Activated CD4-positive, alpha-beta T cell treated with anti-CD3 and anti-CD28 coated beads, Interleukin-2, amount 50 U/mL, for 4 hours (primary cell): ENCODE measurements around the gene CHST11.

ENCODE experiments used
- DNase-seq, 2 experiments: peaks; one replicate each; pipeline ENCODE4 v3.0.0-alpha.2; 2020

CHST11 gene

DNA sequence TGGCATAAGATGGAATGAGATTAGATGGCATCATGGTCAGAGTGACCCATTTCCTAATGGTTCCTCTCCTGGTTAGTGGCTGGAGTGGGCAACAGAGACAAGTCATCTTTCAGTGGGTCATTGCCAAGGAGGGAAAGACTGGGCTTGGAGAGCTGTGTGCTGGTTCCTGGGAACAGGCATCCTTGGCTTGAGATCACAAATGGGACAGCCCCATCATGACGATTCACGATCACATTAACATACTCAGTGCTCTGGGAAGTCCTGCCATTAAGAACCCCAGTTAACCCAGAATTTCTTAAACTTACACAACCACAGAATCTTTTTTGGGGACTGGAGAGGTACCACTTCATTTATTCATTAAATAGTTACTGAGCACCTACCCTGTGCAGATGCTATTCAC is 27.3 kb downstream of the CHST11 start:
- no peak for DNase-seq

DNA sequence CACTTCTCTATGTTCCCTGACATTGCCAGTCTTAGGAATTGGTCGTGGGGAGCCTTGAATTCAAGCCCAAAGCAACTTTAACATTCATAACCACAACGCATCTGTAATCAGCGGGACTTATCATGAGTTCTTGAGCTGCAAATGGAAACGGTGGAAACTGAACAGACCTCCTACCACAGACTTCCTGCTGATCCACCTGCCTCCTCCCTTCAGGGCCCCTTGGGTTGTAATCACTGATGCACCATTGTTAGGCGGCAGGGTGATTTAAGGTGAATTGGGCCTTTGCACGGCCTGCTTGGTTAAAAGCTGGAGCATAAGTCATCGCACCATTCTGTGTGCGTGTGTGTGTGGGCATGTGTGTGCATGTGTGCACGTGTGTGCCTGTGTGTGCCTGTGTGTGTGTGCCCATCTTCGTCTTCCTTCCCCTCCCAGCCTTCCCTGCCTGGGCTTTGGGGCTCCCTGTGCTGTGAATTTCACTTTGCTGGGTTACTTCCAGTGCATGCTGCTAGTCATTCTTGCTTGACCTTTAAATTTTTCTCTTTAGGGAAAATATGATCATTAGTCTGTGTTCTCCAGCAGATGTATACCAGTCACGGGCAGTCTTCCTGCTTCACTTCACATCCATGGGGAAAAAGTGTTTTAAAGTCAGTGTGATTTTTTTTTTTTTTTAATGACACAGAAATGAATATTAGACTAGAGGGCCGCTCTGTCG is 29.1 kb downstream of the CHST11 start:
- DNase-seq, result peak; percentile 32 to 36

DNA sequence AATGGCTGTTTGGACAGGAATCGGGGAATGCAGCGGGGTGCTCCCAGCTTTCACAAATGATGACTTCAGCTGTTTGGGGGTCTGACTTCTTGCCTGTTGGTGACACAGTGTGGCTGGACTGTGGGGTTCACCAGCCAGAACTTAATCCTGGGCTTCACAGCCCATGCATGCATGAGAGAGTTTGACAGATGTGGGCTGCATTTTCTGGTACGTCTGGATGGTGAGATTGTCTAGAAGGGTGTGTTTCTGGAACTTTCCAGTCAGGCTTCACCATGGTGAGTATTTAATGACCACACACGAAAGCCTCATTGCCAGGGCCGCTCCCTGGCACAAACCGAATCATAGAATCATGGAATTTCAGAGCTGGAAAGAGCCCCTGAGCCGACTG is 29.6 kb downstream of the CHST11 start:
- DNase-seq, result no peak

DNA sequence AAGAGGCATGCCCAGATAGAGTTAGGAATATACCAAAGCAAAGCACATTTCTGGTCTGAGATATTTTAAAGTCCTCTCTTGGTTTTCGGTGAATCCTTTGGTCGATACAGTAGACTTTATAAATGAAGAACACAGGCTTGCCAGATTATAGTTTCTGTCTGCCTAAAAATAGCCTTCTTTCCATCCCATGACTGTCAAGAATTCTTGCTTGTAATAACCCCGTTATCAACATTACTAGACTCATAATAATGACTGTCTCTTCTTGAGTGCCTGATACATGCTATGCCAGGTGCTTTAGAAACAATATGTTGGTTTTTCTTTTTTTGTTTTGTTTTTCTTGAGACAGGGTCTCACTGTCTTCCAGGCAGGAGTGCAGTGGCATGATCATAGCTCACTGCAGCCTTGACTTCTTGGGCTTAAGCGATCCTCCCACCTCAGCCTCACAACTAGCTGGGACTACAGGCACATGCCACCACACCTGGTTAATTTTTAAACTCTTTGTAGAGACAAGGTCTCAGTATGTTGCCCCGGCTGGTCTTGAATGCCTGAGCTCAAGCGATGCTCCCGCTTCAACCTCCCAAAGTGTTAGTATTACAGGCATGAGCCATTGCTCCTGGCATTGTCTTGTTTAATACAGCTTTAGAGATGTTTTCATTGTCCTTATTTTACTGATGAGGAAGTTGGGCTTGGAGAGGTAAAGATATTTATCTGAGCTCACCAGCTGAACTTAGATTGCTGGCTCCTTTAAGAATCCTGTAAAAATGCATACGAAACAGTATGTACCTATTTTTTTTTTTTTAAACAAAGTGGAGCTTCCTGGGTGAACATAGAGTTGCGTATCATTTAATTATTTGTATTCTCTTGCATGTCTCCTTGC is 30.4 kb downstream of the CHST11 start:
- DNase-seq, result no peak

DNA sequence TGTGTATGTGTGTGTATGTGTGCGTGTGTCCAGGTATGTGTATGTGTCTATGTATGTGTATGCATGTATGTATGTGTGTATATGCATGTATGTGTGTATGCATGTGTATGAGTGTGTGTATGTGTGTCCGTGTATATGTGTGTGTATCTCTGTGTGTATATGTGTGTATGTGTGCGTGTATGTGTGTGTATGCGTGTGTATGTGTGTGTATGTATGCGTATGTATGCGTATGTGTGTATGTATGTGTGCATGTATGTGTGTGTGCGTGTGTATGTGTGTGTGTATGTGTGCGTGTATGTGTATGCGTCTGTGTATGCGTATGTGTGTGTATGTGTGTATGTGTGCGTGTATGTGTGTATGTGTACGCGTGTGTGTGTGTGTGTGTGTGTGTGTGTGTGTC is 31.6 kb downstream of the CHST11 start:
- DNase-seq, result no peak

DNA sequence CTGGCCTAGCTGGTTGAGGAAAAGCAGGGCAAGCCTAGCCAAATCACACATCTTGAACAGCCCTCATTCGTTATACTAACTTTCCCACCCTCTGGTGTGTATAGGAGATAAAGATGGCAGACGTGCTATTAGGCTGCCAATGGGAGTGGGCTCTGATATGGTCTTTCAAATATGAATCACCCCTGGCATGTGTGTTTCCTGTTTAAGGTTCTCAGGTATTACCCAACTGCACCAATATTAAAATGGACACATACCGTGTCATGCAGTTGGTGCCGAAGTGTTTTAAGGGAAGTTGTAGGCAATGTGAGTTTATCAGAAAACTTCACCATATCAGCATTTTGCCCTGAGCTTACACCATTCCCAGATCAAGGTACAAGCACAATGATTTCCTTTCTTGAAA is 33.4 kb downstream of the CHST11 start:
- DNase-seq, result no peak

DNA sequence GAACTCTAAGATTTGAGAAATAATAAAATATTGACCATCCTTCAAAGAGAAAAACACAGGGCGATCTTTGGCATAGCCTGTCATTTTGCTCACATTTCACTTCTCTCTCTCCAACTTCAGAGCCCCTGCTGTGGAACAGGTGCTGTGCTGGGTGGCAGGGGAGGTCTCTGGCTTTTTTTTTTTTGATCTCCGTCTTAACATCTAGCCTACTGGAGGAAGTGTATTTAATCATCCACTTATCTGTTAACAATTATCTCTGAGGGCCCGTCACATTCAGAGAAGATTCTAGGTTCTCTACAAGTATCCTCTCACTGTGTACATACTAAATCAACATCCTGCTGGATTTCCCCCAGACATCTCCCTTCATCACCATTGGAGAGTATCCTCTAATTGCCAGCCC is 34.1 kb downstream of the CHST11 start:
- no peak for DNase-seq

DNA sequence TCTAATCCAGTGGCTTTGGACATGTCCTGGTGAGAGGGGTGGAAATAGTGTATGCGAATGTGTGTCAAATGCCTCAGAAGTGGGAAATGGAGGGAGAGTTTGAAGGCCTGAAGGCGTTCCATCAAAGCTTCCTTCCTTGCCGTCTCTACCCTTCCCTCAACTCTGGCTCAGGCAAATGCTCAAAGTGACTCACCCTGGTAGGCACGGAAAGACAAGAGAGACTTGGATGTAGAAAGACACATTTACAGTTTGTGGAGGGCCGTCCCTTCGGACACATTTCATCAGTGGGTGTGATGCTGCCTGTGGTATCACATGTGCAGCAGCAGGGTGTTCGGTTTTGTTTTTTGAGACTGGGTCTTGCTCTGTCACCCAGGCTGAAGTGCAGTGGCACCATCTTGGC is 36.7 kb downstream of the CHST11 start:
- no peak for DNase-seq

DNA sequence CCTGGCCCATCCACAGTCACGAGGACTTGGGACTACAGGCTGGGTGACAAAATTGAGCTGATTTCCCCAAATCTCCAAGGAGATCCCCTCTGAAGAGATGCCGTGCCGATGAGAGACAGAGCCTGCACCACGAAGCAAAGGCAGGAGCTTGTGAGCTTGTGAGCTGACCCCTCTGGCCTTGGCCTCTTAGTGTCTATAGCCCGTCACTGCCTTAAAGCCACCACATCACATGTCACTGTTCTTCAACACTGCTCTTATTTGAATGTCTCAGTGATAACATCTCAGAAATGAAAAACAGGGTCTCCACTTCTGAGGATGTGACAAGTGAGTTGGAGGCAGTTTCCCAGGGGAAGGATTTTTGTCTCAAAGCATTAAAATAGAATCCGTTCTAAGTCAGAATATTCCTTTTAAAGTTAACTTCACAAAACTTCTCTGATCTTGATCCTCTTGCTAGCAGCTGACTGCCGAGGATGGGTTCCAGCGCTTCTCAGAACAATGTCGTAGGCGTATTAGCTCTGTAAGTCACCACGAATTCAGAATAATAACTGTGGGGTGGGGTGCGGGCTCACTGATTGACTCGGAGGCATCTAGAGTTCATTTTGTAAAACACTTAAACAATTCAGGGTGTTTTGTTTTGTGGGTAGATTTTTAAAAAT is 37.5 kb downstream of the CHST11 start:
- DNase-seq, result peak; percentile 70 to 76

DNA sequence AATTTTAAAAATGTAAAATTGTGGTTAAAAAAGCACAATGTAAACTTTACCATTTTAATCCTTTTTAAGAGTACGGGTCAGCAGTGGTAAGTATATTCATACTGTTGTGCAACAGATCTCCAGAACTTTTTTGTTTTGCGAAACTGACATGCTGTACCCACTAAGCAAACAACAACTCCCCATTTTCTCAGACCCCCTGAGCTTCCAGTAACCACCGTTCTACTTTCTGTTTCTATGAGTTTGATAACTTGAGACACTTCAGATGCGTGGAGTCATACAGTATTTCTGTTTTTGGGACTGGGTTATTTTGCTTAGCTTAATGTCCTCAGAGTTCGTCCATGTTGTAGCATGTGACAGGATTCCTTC is 38.0 kb downstream of the CHST11 start:
- DNase-seq, result no peak

DNA sequence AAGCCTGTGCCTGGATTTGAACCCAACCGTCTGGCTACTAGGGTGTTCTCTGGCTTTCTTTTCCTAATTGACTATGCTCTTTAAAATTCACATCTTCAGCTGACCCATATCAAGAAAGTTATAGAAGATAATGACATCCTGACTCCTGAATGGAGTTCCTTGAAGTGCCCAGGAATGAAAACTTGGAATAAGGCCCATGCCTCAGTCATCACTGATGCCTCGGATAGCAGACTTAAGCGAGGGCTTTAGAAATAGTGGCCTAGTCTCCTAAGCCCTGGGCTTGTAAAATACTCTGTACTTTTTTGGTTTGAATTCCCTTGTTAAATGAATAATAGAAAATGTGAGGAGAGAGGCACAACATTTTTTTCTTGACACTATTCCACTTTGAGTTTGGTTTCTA is 39.0 kb downstream of the CHST11 start:
- DNase-seq, result no peak

DNA sequence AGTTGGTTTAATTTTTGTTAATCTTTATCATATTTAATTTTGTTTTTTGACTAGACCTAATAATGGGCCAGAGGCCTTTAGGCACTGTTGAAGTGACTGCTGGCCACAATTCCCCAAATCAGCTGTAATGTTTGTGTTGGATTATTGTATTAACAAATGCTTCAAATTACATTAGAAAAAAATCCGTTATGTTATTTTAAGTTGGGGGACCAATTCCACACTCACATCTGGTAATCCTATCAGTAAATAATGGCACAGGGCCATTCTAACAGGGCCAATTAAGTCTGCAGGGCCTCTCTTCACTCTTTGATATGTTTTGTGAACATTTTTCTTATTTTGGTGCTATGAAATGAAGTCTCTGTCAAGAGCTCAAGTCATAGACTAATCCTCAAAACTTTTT is 39.6 kb downstream of the CHST11 start:
- DNase-seq, result no peak

DNA sequence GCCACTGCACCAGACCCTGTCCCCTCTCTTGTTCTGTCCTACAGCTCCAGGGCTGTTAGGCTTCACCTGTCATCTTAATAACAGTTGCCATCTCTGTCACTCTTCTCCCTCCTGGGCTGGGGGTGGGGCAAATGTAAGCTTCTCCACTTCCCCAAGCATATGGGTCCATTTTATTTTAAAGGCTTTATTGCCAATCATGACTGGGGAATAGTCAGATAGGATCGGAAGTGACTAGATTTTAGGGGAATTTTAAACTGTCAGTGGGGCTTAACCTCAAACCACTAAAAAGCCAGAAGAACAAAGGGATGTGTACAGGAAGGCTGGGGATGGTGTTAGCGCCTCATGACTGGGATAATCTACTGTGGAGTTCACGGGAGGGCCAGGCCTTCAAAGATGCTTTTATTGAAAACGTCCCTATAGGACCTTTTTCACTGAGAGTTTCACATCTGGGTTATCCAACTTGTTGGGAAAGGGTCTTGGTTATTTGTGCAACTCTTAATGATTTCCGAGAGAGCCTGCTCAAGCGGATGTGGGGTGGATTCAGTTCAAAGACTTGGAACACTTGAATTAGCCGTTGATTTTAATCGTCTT is 41.6 kb downstream of the CHST11 start:
- DNase-seq, result peak; percentile 23 to 34

DNA sequence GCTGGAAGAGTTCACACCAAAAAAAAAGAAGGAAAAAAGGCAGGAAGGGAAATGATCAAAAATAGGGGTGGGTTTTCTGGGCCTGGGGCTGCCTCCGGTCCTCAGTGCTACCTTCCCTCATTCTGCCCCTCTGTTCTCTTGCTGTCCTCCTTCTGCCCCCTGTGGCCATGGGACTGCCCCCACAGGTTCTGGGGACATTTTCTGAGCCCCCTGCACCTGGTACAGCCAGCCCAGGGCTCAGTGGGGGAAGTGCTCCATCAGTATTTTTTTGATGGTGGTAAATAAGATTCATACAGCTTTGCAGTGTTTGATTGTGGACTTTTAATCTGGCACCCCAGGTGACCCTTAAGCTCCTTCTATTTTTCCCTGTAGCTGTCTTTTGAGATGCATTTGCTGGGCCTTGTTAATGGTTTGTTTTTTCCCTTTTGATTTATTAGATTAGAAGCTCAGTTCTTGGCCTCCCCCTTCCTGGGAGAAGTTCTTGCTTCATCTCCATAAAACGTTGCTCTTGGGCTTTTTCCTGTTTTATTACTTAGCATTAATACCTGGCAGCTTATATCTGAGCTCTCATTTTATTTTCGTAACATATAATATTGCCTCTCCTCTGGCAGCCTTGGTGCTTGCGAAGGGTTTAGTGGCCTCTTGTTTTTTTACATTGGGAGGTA is 43.1 kb downstream of the CHST11 start:
- no peak for DNase-seq

DNA sequence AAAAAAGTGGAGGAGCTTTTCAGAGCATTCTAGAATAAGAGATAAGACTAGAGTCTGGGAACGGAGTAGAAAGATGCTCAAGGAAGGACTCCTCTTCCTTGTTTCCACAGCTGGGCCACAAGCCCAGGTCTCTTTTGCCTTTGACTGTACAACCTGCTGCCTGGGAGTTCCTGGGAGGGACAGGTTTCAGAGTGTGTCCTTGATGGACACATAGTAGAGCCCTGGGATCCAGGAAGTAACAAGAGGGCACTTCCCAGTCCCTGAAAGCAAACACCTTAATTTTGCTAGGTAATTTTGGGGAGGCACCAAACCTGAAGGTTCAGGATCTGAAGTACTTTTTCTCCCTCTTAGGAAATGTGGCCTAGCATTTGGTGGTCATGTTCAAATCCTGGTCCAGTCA is 44.4 kb downstream of the CHST11 start:
- no peak for DNase-seq

DNA sequence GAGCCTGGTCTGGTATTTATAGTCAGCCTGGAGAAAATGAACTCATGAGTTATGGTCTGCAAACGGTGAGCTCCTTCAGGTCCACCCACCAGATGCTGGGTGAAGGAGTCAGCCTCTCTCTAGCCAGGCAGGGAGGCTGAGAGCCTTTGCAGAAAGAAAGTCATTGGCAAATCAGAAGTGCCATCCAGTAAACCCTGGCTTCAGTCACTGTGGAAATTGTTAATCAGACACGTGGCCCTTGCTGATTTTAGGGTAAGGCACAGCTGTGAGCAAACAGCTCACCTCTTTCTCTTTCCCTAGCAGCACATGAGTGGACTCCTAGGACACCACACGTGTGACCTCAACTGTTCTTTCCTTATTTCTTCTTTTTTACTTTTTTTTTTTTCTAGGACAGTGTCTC is 44.9 kb downstream of the CHST11 start:
- peak in 1 of 2 experiments; percentile 8 for DNase-seq

DNA sequence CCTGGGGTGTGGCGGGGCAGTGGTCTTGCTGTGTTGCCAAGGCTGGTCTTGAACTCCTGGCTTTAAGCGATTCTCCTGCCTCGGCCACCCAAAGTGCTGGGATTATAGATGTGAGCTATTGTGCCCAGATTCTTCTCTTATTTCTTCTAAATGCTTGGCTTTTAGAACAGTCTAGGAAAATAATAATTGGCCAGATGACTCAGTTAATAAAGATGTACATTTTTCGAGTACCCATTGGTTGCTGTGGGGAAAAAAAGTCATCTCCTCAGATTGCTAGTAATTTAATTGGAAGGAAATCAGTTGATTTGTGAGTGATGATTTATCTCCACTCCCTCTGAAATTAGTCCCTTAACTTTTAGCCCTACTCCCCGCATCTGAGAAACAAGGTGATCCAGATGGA is 45.5 kb downstream of the CHST11 start:
- DNase-seq, result no peak

DNA sequence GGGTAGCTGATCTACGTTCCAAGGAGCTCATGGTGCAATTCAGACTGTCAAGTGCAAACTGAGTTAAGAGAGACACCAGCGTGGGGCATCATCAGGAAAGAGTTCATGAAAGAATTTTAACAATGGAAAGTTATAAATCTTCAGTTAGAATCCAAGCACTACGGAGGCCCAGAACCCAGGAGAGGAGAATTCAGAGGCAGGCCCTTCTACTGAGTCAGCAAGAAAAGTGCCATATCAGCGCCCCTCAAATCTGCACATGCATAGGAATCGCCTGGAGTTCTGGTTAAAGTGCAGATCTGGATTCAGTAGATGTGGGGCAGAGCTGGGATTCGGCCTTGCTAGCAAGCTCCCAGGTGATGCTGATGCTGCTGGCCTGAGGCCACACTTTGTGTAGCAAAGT is 45.9 kb downstream of the CHST11 start:
- DNase-seq, result no peak

DNA sequence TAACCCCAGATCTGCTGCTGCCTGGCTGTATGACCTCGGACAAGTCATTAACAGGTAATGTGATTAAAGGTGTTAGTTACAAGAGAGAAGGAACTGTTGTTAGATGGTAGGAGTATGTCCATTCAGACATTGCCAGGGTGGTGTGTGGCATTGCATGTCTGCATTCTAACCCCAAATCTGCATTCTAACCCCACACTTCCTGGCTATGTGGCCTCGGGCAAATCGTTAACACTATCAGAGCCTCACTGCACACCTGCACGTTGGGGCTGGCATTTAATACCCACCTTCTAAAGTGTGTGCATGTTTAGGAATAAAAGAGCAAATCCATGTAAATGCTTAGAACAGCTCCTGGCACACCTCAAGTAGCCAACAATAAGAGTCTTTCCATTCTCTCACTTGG is 46.4 kb downstream of the CHST11 start:
- DNase-seq, result no peak

DNA sequence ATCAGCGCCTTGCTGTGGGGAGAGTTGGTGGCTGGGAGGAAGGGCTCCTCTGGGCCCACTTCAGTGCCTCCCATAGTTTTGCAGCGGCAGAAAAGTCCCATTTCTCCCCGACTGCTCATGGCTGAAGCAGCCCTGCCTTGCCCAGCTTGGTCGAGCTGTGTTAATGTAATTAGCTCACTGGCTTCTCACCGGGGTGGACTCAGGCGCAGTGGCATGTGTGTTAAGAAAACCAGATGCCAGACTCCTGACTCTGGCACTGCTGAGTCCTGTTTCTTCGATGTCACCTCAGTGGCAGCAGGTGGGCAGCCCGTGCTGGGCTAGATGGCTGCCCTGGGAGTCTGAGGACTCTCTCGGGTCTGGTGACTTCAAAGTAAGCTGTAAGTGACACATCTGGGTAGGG is 47.4 kb downstream of the CHST11 start:
- DNase-seq, result no peak

DNA sequence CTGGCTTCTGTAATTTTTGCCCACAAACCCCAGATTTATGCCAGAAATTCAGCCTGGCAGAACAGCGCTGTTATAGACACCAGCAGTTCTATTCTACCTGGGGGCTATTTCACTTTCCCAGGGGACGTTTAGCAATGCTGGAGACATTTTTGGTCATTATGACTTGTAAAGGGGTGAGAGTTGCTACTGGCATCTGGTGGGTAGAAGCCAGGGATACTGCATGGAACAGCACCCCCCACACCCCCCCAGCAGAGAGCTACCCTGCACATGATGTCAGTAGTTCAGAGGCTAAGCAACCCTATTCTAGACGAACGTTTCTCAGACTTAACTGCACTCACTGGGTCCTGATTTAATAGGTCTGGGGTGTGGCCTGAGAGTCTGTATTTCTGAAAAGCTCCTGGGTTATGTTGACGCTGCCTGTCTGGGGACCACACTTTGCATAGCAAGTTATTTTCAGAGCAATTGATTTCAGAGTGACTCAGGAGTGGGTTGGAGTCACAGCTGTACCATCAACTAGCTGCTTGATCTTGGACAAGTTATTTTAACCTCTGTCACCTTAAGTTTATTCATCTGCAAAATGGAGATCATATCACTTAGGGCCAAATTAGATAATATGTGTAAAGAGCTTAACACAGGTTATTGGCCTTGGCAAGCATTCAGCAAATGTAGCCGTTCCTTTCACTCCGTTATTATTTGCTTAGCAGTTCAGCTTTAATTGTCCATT is 48.5 kb downstream of the CHST11 start:
- DNase-seq, result no peak

DNA sequence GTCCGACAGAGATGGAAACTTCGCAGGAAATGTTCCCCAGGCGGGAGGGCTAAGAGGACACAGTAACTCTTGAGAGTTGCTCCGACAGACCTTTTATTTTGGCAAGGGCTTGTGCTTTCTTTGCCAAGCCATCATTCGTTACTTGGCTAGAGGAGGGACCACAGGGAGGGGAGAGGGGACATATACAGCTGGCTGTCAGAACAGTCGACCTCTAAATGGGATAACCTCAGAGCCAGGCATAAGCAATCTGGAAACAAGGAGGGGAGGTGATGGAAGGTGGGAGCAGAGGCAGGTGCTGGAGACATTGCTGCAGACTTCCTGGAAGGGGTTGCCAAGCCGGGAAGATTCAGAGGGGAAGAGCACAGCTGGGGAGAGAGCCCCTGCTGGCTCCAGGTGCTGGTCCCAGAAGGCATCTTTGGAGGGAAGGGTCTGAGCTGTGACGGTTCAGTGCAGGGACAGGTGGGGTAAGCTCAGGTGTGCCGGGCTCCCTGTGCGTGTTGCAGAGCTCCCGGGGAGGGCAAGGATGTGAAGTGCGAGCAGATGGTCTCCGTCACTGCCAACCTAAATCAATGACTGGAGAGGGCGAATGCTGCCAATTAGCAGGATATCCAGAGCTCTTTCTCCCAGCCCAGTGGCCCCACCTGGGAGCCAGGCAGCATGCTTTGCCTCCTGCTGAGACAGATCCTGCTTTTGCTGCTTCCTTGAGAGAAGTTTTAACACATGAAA is 50.1 kb downstream of the CHST11 start:
- no peak for DNase-seq
